22Rv1 (cell line): Measurements from ENCODE around the gene DUSP14.

ENCODE experiments used
- CTCF ChIP-seq: fragments of 450-650 bp; IDR thresholded peaks from 2 replicates; pipeline ENCODE4 v1.5.1; 2017; ENCODE audit warnings: mild to moderate bottlenecking
- ZFX ChIP-seq: fragments of 450-650 bp; IDR thresholded peaks from 2 replicates; pipeline ENCODE4 v1.6.1; 2017; ENCODE audit warnings: antibody characterized with exemption, borderline replicate concordance

- no peak for TF ChIP-seq CTCF
- no peak for TF ChIP-seq ZFX
These were observed 49.4 kb downstream of the DUSP14 start for GRCh38 chr17:37538981-37539659.
